GM12878 (cell line): ENCODE results near the gene TBC1D12. TPM values are rescaled to one million over a fixed set of nuclear protein-coding genes. Genes with fewer than 3 reads are reported as not detected.

Experiments used
- ATAC-seq: fragments of 200-7000 bp; cut with Tn5 transposase; 3 replicates; pipeline ENCODE4 v1.9.1; 2020; ENCODE audit warnings: mild to moderate bottlenecking, moderate library complexity
- BruUV-seq: library from RNA; stranded (reverse); fragments of 400-500 nt; replicated peaks from 2 replicates; lab custom pipeline; 2021; lab: Mats Ljungman, UMichigan
- CTCF ChIA-PET: fragments of 300-600 bp; sonication (Branson Sonifier 250); formaldehyde crosslinking; extraction: SDS; loops from one replicate; lab custom pipeline; 2021; ENCODE audit warnings: inconsistent platforms; lab: Yijun Ruan, JAX
- POLR2A ChIA-PET: fragments of 350-600 bp; formaldehyde crosslinking; extraction: SDS; loops from one replicate; lab custom pipeline; 2021; ENCODE audit warnings: inconsistent platforms; lab: Charles Lee
- RAD21 ChIA-PET: fragments of 300-600 bp; sonication (Branson Sonifier 250); formaldehyde crosslinking; loops from one replicate; lab custom pipeline; 2023; ENCODE audit warnings: antibody characterized with exemption; ENCODE audit not compliant: unreplicated experiment; lab: Charles Lee
- SMC1A ChIA-PET: fragments of 300-600 bp; sonication (Branson Sonifier 250); formaldehyde crosslinking; loops from one replicate; lab custom pipeline; 2023; ENCODE audit not compliant: unreplicated experiment, uncharacterized antibody; lab: Charles Lee
- DNase-seq: peaks from one replicate; pipeline ENCODE4 v3.0.0-alpha.2; 2011; ENCODE audit warnings: low read depth, low spot score
- FAIRE-seq: peaks from 3 replicates; lab custom pipeline; 2011; peaks lifted over from hg19 to GRCh38; lab: Jason Lieb, UNC
- H2AFZ ChIP-seq: 2 replicates; pipeline ENCODE4 v1.6.0; 2011; ENCODE audit warnings: low read depth, low read length, control low read depth; ENCODE audit not compliant: control insufficient read depth
- H3K27ac ChIP-seq: 2 replicates; pipeline ENCODE4 v1.5.1; 2011; ENCODE audit warnings: control low read depth; ENCODE audit not compliant: control insufficient read depth, insufficient read depth
- H3K27me3 ChIP-seq, 2 experiments: replicated peaks in 1 of 2; 2 replicates each; pipeline versions ENCODE4 v1.6.0 to v1.6.1; 2011; ENCODE audit warnings: low read length in 1 of 2; ENCODE audit not compliant: control insufficient read depth in 2 of 2, insufficient read depth in 2 of 2
- H3K36me3 ChIP-seq, 2 experiments: 2 replicates each; pipeline ENCODE4 v1.5.1; 2011; ENCODE audit warnings: low read length in 1 of 2; ENCODE audit not compliant: control insufficient read depth in 2 of 2, insufficient read depth in 2 of 2
- H3K4me1 ChIP-seq: 2 replicates; pipeline ENCODE4 v1.6.1; 2011; ENCODE audit warnings: mild to moderate bottlenecking, low read length, moderate library complexity, mixed read lengths; ENCODE audit not compliant: control insufficient read depth, insufficient read depth
- H3K4me2 ChIP-seq: 2 replicates; pipeline ENCODE4 v1.6.0; 2011; ENCODE audit warnings: control low read depth; ENCODE audit not compliant: control insufficient read depth, insufficient read depth
- H3K4me3 ChIP-seq: fragments of 200-600 bp; sonication (generic); 2 replicates; pipeline ENCODE4 v1.5.1; 2016
- H3K79me2 ChIP-seq: 2 replicates; pipeline ENCODE4 v1.6.0; 2011; ENCODE audit warnings: low read length; ENCODE audit not compliant: control insufficient read depth, insufficient read depth
- H3K9ac ChIP-seq: 2 replicates; pipeline ENCODE4 v1.8.0; 2011; ENCODE audit warnings: low read length, control low read depth, mixed read lengths; ENCODE audit not compliant: control insufficient read depth, insufficient read depth
- H3K9me3 ChIP-seq: replicated peaks from 3 replicates; pipeline ENCODE4 v1.5.1; 2011; ENCODE audit warnings: mild to moderate bottlenecking, low read length; ENCODE audit not compliant: control insufficient read depth, insufficient read depth
- H4K20me1 ChIP-seq: 2 replicates; pipeline ENCODE4 v1.6.0; 2011; ENCODE audit not compliant: control insufficient read depth, insufficient read depth
- JUNB ChIP-seq: IDR thresholded peaks from 2 replicates; pipeline ENCODE4 v1.6.1; 2016; ENCODE audit warnings: antibody characterized with exemption, mild to moderate bottlenecking
- KDM1A ChIP-seq: fragments of 200-600 bp; sonication (generic); IDR thresholded peaks from 2 replicates; pipeline ENCODE4 v1.6.1; 2016; ENCODE audit warnings: borderline replicate concordance
- MXI1 ChIP-seq: fragments of 150-350 bp; IDR thresholded peaks from 2 replicates; pipeline ENCODE4 v1.6.1; 2011; ENCODE audit warnings: low read depth, mild to moderate bottlenecking, inconsistent platforms, low read length, improper control_type of control experiment
- NR2C1 ChIP-seq: fragments of 450-650 bp; IDR thresholded peaks from 2 replicates; pipeline ENCODE4 v1.6.1; 2017; ENCODE audit warnings: antibody characterized with exemption, mild to moderate bottlenecking, moderate library complexity
- POLR2A ChIP-seq: IDR thresholded peaks from 2 replicates; pipeline ENCODE4 v1.6.1; 2011; ENCODE audit warnings: low read depth, mild to moderate bottlenecking, low read length
- SMAD1 ChIP-seq: fragments of 450-650 bp; IDR thresholded peaks from 2 replicates; pipeline ENCODE4 v1.6.1; 2018; ENCODE audit warnings: mild to moderate bottlenecking, low read depth; ENCODE audit not compliant: partially characterized antibody
- WGBS: methylation state at CpG from one replicate; pipeline ENCODE4 v1.1.6; 2016; ENCODE audit warnings: low lambda C conversion rate; ENCODE audit not compliant: insufficient replicate concordance, insufficient coverage; ENCODE audit errors: missing lambda C conversion rate; 5-methylcytosine and 5-hydroxymethylcytosine counted together
- in situ Hi-C: fragments of 300-500 bp; cut with MboI; formaldehyde crosslinking; loops from 9 replicates; pipeline ENCODE4 v1.14.3; 2018; ENCODE audit warnings: mixed read lengths
- intact Hi-C: fragments of 100-400 bp; cut with micrococcal nuclease; formaldehyde crosslinking; loops from one replicate; pipeline ENCODE4 v1.14.2; 2022; ENCODE audit not compliant: unreplicated experiment
- polyA plus RNA-seq, 11 experiments: library from polyadenylated mRNA; depleted of rRNA in 4 of 11; unstranded in 6 of 11; stranded (reverse) in 5 of 11; fragments of >200 nt; fragmentation: Nextera tagmentation in 4 of 11; fragmentation: Illumina TruSeq in 1 of 11; extraction: Ambion mirVana in 4 of 11; extraction: Trizol in 1 of 11; gene quantifications; 1 replicate in 1 of 11; 2 replicates in 10 of 11; pipeline versions ENCODE4 v1.2.1 to v1.2.3, GENCODE V29; 2011 to 2016; ENCODE audit warnings: inconsistent platforms in 2 of 11, missing spikeins in 2 of 11, low read depth in 1 of 11
- total RNA-seq, 4 experiments: library from RNA; depleted of rRNA in 3 of 4; stranded (reverse); fragments of >200 nt in 3 of 4; fragmentation: Illumina TruSeq in 1 of 4; extraction: Trizol in 1 of 4; gene quantifications; 2 replicates each; pipeline versions ENCODE4 v1.2.1 to v1.2.3, GENCODE V29; 2013 to 2021
- TF ChIP-seq, protein P1 (sequence below): fragments of 450-650 bp; conservative IDR thresholded peaks from 2 replicates; pipeline ENCODE4 v1.6.1; 2017; ENCODE audit warnings: mild to moderate bottlenecking, moderate library complexity

Gene TBC1D12
- total and polyA plus RNA-seq, 10 of the 15 experiments (the other 5 are each of a cell fraction or from before 2014, with no cell fraction given): 2.6 to 7.5 (median 3.8) TPM

GRCh38 chr10:94398762-94399161 lies 3.6 kb upstream of the TBC1D12 start:
- Histone ChIP-seq H3K4me3 (no peak overlapping the region), H3K27ac (no peak overlapping the region), H2AFZ (no peak overlapping the region), H3K27me3 (no peaks in the 10 kb centered on the region), H3K4me1 (no peaks in the 10 kb centered on the region), H3K9me3 (no peaks in the 10 kb centered on the region), H3K4me2 (no peak overlapping the region), H3K36me3 (no peaks in the 10 kb centered on the region), H3K9ac (no peak overlapping the region), H3K79me2 (no peaks in the 10 kb centered on the region; the same call in 1 of the 2 replicates), H4K20me1 (no peaks in the 10 kb centered on the region)
- no peak for DNase-seq
- ChIA-PET RAD21 (no interaction called here), CTCF (interaction anchor here (0.7 kb wide), 1 partner anchor 35 kb away, joined by 3 read pairs; no protein-coding TSS in a partner anchor), POLR2A (no interaction called here), SMC1A (interaction anchor here (1.8 kb wide), 1 partner anchor 16 kb away, joined by 3 read pairs; no protein-coding TSS in a partner anchor)
- no TSS peak for BruUV-seq
- FAIRE-seq: no peak
- 55% methylated on average over 6 of the region's 6 CpGs for WGBS
- no peak for ATAC-seq
- TF ChIP-seq, protein P1, sequence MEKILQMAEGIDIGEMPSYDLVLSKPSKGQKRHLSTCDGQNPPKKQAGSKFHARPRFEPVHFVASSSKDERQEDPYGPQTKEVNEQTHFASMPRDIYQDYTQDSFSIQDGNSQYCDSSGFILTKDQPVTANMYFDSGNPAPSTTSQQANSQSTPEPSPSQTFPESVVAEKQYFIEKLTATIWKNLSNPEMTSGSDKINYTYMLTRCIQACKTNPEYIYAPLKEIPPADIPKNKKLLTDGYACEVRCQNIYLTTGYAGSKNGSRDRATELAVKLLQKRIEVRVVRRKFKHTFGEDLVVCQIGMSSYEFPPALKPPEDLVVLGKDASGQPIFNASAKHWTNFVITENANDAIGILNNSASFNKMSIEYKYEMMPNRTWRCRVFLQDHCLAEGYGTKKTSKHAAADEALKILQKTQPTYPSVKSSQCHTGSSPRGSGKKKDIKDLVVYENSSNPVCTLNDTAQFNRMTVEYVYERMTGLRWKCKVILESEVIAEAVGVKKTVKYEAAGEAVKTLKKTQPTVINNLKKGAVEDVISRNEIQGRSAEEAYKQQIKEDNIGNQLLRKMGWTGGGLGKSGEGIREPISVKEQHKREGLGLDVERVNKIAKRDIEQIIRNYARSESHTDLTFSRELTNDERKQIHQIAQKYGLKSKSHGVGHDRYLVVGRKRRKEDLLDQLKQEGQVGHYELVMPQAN: no peak
- TF ChIP-seq KDM1A: no peak
- no peak for TF ChIP-seq SMAD1
- no peak for TF ChIP-seq POLR2A
- TF ChIP-seq JUNB: no peak
- TF ChIP-seq NR2C1: no peak
- TF ChIP-seq MXI1: no peak
- intact Hi-C loops: no loop called here
- in situ Hi-C loops: no loop called here
